NCI-H146 treated with DMSO at 0.1 percent for 48 hours (cell line): ENCODE results near the gene LY86.
A peak's percentile ranks its signal among the peaks of the same experiment; 100 is the strongest.

ENCODE experiments used
- DNase-seq: peaks from one replicate; lab custom pipeline; 2025; ENCODE audit not compliant: unreplicated experiment; lab: John Stamatoyannopoulos, UW

The LY86 gene

DNA sequence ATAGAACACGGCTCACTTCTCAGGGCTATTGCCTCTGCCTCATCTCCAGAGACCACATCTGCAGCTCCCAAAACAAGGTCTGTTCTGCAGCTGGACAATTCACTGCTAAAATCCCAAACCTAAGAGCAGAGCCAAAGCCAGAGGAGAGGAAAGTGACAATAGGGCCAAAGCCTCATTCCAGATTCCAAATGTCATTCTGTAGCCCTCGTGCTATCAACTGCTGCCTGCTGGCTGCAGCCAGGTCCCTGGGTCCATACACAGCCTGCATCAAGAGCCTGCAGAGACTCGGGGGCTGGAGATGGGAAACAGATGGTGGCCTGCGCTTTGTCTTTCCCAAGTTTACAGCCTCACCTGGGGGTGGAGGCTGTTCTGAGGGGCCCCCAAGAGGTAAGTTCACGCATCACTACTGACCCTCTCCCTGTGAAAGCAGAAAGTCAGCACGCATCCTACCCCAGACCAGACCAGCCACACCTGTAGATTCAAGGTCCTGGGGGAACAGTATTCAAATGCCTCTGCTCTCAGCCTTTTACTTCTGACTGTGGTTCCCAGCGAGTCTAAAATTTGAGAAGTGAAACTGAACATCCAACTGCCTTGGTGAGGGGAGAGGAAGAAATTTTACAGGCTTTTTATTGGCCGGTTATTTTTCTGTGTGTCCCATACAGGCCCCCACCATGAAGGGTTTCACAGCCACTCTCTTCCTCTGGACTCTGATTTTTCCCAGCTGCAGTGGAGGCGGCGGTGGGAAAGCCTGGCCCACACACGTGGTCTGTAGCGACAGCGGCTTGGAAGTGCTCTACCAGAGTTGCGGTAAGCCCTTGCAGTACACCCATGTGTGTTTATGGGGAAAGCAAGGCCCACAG lies at the start of gene LY86:
LY86 (plus strand) TSS at position 657 of the 860 bp plus-strand sequence; CDS start at position 672, 15 bp downstream.
- no peak for DNase-seq

DNA sequence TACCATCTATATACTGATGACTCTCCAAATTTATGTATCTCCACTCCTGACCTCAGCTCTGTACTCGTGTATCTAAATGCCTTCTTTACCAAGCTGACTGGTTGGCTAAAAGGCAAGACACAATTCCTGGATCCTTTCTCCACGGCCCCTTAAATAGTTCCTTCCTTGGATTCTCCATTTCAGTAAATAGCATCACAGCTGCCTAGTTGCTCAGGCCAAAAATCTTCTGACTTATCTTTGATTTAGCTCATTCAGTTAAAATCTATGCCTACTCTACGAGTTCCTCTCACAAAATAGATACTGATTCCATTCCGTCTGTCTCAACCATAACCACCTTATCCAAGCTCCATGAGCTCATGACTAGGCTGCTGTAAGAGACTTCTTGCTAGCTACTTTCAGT lies 49.5 kb upstream of the LY86 start:
- DNase-seq: no peak

- DNase-seq: no peak
These were observed 46.2 kb upstream of the LY86 start for GRCh38 chr6:6542357-6542756.

- DNase-seq: no peak
These were observed 45.2 kb upstream of the LY86 start for GRCh38 chr6:6543181-6543879.

DNA sequence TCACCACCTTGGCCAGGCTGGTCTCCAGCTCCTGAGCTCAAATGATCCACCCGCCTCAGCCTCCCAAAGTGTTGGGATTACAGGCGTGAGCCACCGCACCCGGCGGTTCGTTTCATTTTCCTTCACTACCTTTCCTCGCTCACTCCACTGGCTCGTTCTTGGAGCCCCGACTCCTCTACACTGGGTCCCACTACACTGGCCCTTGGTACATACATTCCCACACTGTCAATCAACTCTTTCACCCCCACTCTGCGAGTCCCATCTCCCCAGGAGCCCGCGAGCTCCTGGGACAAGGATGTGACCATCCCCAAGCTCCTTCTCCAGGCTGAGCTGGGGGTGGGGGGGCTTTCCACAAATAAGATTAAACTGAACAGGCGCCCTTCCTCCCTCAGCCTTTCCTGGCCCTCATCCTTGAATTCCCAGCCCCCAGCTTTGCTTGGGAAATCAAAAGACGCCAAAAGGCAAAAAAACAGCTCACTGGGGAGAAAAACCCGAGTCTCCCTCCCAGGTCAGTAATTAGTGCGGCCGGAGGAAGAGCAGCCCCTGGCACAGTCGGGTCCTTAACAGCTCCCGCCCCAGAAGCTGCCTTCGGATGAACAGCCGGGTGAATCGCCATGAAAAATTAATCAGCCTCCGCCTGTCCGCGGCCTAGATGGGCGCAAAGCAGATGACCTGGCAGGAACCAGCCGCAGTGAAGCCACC lies 42.8 kb upstream of the LY86 start:
- no peak for DNase-seq

DNA sequence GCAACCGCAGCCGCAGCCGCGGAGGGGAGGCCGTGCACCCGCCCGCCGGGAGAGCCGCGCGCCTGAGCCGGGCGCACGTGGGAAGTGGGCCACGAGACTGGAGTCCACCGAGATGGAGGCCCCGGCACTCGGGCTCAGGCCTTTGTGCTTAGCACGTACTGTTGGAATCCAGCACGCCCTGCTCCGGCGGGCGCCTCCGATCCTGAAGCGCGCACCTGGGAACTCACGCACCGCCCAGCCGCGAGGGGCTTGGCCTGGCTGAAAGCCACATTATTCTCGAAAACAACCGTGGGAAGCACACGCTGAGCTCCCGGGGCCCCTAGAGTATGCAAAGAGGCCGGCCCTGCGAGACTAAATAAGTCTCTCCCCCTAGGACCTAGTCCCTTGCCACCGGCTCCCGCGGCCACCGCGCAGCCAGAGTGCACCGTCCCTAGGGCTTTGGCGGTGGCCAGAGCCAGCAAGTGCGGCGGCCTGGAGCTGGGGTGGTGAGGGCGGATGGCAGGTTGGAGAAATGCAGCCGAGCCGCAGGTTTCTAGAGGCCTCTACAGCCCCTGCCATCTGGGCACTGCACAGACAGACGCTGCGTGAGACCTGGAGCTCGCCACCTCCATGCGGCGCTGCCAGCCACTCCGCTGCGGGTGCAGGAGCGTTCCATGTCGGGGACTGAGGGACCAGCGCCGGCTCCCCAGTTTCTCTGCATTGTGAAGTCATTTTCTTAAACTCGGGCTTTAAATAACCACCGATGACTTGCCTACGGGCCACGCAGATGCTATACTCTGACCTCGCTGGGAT lies 42.0 kb upstream of the LY86 start:
- no peak for DNase-seq

DNA sequence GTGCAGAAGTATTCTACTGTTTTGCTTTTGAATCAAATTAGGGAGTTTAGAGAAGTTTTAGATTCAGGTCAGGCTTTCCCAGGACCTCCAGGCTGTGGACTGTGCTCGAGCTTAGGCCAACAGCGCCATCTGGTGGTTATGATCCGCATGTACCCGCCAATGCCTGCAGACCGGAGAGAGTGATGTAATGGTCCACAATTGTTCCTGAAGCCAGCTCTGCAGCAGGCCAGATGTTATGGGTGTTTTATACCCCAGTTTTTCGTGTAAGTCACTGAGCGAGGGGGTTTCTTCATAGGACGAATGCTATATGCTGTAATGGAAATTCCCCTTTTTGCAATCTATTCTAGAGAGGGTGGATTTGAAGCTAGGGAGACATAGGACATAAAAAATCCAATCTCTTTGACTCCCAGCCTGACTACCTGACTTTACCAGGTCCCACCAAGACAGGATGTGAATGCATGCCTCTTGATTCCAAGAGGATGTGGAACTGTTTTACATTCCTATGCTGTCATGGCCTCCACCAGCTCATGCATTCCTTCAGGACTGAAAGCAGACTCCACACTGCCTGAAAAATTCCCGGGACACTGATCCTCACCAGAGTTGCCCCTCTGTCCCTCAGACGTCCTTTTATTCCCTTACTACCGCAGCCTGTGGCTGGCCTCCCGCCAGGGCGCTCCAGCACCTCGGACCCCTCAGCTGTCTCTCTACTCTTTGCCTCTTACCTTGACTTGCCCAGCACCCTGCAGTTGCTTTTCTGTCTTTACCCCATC lies 41.2 kb upstream of the LY86 start:
- peak; percentile 41 for DNase-seq

- DNase-seq: no peak
These were observed 32.3 kb upstream of the LY86 start for GRCh38 chr6:6556161-6556737.

DNA sequence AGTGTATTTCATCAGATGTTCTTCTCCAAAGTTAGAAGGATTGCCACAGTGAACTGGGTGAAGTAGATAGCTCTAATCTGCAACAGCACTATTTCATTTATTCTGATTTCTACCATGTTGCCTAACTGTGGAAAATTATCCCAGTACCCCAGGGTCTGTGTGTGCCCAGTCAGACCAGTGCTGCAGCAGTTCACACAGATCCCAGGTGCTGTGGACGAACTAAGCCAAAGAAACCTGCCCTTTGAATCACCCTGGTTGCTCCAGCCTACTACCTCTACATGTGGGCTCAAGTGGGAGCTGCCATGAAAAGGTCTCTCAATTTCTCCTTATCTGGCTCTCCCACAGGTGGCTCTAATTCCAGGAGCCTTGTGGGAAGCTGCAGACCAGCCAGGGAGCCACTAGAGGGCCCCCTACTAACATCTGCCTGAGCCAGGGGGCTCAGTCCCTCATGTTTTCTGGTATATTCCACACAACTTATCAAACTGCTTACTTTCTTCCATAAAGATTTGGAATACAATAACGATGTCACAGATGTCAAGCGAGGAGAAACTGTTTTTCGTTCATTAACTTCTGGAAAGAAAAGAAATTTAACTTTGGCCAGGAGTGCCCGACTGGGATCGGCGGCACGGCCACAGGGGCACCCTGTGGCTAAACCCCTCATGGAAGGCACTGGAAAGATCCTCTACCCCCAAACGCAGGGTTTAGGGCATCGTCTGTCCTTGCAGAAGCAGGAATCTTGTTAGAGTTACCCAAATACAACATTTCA lies 31.6 kb upstream of the LY86 start:
- DNase-seq: peak; percentile 1

- no peak for DNase-seq
These were observed 31.0 kb upstream of the LY86 start for GRCh38 chr6:6557504-6557839.

GRCh38 chr6:6557886-6558285 lies 30.6 kb upstream of the LY86 start:
- DNase-seq: no peak

- no peak for DNase-seq
These were observed 28.4 kb upstream of the LY86 start for GRCh38 chr6:6559994-6560570.

GRCh38 chr6:6560909-6561308 lies 27.6 kb upstream of the LY86 start:
- DNase-seq: no peak

- DNase-seq: no peak
These were observed 24.4 kb upstream of the LY86 start for GRCh38 chr6:6564154-6564553.

DNA sequence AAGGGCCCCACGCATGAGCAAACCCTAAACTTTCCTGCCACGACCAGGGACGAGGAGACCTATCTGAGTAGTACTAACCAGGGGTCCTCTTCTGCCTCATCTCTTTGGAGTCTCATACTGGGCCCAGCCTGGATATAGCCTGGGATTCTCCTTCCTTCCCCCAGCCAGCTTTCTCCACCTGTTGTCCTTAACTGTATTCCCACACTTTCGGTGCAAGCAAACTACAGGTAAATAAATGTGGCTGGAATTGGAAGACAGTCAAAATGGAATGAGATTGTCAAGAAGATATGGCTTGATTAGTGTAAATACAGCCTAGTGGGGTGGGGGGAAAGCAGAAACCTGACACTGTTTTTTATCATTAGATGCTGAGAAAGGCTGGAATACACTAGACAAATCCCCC lies 23.5 kb upstream of the LY86 start:
- DNase-seq: no peak

GRCh38 chr6:6565488-6565887 lies 23.0 kb upstream of the LY86 start:
- no peak for DNase-seq

- DNase-seq: no peak
These were observed 21.8 kb upstream of the LY86 start for GRCh38 chr6:6566766-6567165.

DNA sequence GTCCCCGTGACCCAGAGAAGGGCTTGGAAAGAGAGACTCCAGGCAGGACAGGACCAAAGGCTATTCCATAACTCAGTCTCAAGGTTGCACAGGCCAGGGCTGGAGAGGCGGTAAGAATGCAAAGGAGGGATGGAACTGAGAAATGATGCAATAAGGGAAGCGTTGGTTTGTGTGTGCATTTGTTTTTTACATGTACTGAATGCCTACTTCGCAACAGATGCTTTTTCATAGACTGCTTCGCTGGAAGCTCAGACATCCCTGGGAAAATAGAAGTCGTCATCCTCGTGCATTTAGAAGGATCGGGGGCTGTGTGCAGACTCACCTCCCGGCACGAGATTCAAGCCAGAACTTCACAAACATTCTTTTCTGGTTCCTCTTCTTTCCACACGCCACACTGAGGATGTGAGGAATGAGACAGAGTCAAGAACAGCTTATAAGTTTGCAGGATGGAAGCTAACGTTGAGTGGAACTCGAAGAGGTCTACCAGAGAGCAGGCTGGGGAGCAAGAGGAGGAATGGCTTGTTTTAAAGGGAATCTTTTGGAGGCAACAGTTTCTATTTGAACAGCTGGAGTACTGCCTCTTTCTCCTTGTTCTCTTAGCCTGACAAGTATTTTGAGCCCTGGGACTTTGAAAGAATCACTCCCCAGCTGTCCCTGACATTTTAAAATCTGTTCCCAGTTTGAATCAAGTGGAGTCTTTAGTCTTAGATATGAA lies 19.3 kb upstream of the LY86 start:
- DNase-seq: no peak
